GM19099 (cell line): ENCODE results near the gene GMNC.

Experiments
- POLR2A ChIP-seq: IDR thresholded peaks from 3 replicates; pipeline ENCODE4 v1.6.1; 2011; ENCODE audit warnings: low read depth; ENCODE audit not compliant: insufficient read length; ENCODE audit errors: extremely low read depth

Gene GMNC

GRCh38 chr3:190807719-190808375, 54.6 kb downstream of the GMNC start:
- TF ChIP-seq POLR2A: no peak
